OCI-LY7 (cell line): ENCODE measurements around the gene SNRK. TPM values are rescaled to one million over a fixed set of nuclear protein-coding genes. Genes with fewer than 3 reads are reported as not detected.

Experiments
- BruUV-seq: library from RNA; stranded (reverse); fragments of 400-500 nt; replicated peaks from 2 replicates; lab custom pipeline; 2021; lab: Mats Ljungman, UMichigan
- CTCF ChIA-PET: fragments of 300-600 bp; sonication (Branson Sonifier 250); formaldehyde crosslinking; loops from one replicate; lab custom pipeline; 2022; ENCODE audit warnings: antibody characterized with exemption; ENCODE audit not compliant: unreplicated experiment; lab: Charles Lee
- POLR2A ChIA-PET: fragments of 300-600 bp; sonication (Branson Sonifier 250); formaldehyde crosslinking; loops from one replicate; lab custom pipeline; 2022; ENCODE audit warnings: antibody characterized with exemption; lab: Charles Lee
- DNase-seq: peaks from one replicate; pipeline ENCODE4 v3.0.0-alpha.2; 2015; ENCODE audit warnings: low spot score
- H2AFZ ChIP-seq: fragments of 200-600 bp; sonication (generic), shearing (Covaris generic); 2 replicates; pipeline ENCODE4 v1.6.1; 2014; ENCODE audit warnings: mild to moderate bottlenecking, antibody characterized with exemption, low read length, moderate library complexity
- H3K27ac ChIP-seq: fragments of 200-600 bp; sonication (generic); 2 replicates; pipeline ENCODE4 v1.5.1; 2014; ENCODE audit warnings: mixed run types, low read depth, mild to moderate bottlenecking, moderate library complexity, low read length, inconsistent platforms; ENCODE audit not compliant: poor library complexity, severe bottlenecking
- H3K36me3 ChIP-seq: fragments of 200-600 bp; sonication (generic); 2 replicates; pipeline ENCODE4 v1.6.1; 2014; ENCODE audit warnings: mild to moderate bottlenecking, antibody characterized with exemption, low read length, moderate library complexity, mixed read lengths; ENCODE audit not compliant: insufficient read depth
- H3K4me1 ChIP-seq: fragments of 200-600 bp; sonication (generic); 2 replicates; pipeline ENCODE4 v1.5.1; 2014; ENCODE audit warnings: mild to moderate bottlenecking, low read length; ENCODE audit not compliant: insufficient read depth, poor library complexity, severe bottlenecking
- H3K4me2 ChIP-seq: fragments of 200-600 bp; sonication (generic); 2 replicates; pipeline ENCODE4 v1.6.1; 2014; ENCODE audit warnings: mild to moderate bottlenecking, low read length
- H3K4me3 ChIP-seq: fragments of 200-600 bp; sonication (generic); 2 replicates; pipeline ENCODE4 v1.5.1; 2014; ENCODE audit warnings: mild to moderate bottlenecking, low read depth, low read length; ENCODE audit not compliant: poor library complexity, severe bottlenecking
- H3K79me2 ChIP-seq: fragments of 200-600 bp; sonication (generic); 2 replicates; pipeline ENCODE4 v1.6.1; 2016; ENCODE audit warnings: low read depth, mild to moderate bottlenecking, low read length, moderate library complexity, mixed read lengths; ENCODE audit not compliant: insufficient read depth
- H3K9me2 ChIP-seq: fragments of 200-600 bp; sonication (generic); 2 replicates; pipeline ENCODE4 v1.6.1; 2016; ENCODE audit warnings: mild to moderate bottlenecking, low read length, mixed read lengths; ENCODE audit not compliant: insufficient read depth
- H3K9me3 ChIP-seq: fragments of 200-600 bp; sonication (generic); 2 replicates; pipeline ENCODE4 v1.6.1; 2014; ENCODE audit warnings: mild to moderate bottlenecking, mixed run types, low read length, mixed read lengths
- H4K20me1 ChIP-seq: fragments of 200-600 bp; sonication (generic); 2 replicates; pipeline ENCODE4 v1.6.1; 2014; ENCODE audit warnings: mild to moderate bottlenecking, antibody characterized with exemption, low read length, moderate library complexity, mixed read lengths; ENCODE audit not compliant: insufficient read depth
- CTCF ChIP-seq: fragments of 200-600 bp; sonication (generic); conservative IDR thresholded peaks from 2 replicates; pipeline ENCODE4 v1.5.1; 2014; ENCODE audit warnings: mild to moderate bottlenecking, antibody characterized with exemption, low read length, moderate library complexity, mixed read lengths
- EZH2phosphoT487 ChIP-seq: fragments of 200-600 bp; sonication (generic); IDR thresholded peaks from 2 replicates; pipeline ENCODE4 v1.6.1; 2018; ENCODE audit warnings: low read depth, borderline replicate concordance, mild to moderate bottlenecking, mixed run types, antibody characterized with exemption, low read length, moderate library complexity, mixed read lengths
- intact Hi-C: fragments of 100-400 bp; cut with micrococcal nuclease; formaldehyde crosslinking; loops from one replicate; pipeline ENCODE4 v1.10.0; 2022; ENCODE audit not compliant: unreplicated experiment
- total RNA-seq, 2 experiments: library from RNA; depleted of rRNA in 1 of 2; stranded (reverse); fragments of >200 nt in 1 of 2; shearing (Covaris generic) in 1 of 2; gene quantifications; 2 replicates each; pipeline ENCODE4 v1.2.3, GENCODE V29; 2014 to 2022

The SNRK gene
- total RNA-seq, 2 experiments from 2014 or later = 15.5 TPM

GRCh38 chr3:43391621-43392020, 105.3 kb downstream of the SNRK start:
- no peak overlapping the region for H2AFZ ChIP-seq
- intact Hi-C loops = no loop called here
- no peak overlapping the region for H3K27ac ChIP-seq
- no peaks in the 10 kb centered on the region for H3K36me3 ChIP-seq
- no peaks in the 10 kb centered on the region for H4K20me1 ChIP-seq
- TF ChIP-seq CTCF (no peak), EZH2phosphoT487 (no peak)
- no peaks in the 10 kb centered on the region for H3K9me2 ChIP-seq
- ChIA-PET CTCF (no interaction called here), POLR2A (no interaction called here)
- no peak overlapping the region for H3K4me2 ChIP-seq
- H3K4me3 ChIP-seq = no peak overlapping the region
- no peaks in the 10 kb centered on the region for H3K79me2 ChIP-seq
- no TSS peak for BruUV-seq
- H3K9me3 ChIP-seq = no peaks in the 10 kb centered on the region
- no peaks in the 10 kb centered on the region for H3K4me1 ChIP-seq
- no peak for DNase-seq

GRCh38 chr3:43394041-43394554, 107.8 kb downstream of the SNRK start:
- ChIA-PET POLR2A (no interaction called here), CTCF (no interaction called here)
- no peaks in the 10 kb centered on the region for H3K9me3 ChIP-seq
- H3K9me2 ChIP-seq = no peaks in the 10 kb centered on the region
- H3K4me2 ChIP-seq = no peak overlapping the region
- no peaks in the 10 kb centered on the region for H4K20me1 ChIP-seq
- BruUV-seq = no TSS peak
- no peaks in the 10 kb centered on the region for H3K4me1 ChIP-seq
- no peak overlapping the region for H3K27ac ChIP-seq
- H3K36me3 ChIP-seq = no peaks in the 10 kb centered on the region
- H3K4me3 ChIP-seq = no peak overlapping the region
- no peak for DNase-seq
- H2AFZ ChIP-seq = no peak overlapping the region
- no peak for TF ChIP-seq CTCF
- no peak for TF ChIP-seq EZH2phosphoT487
- H3K79me2 ChIP-seq = no peaks in the 10 kb centered on the region
- intact Hi-C loops = no loop called here

DNA sequence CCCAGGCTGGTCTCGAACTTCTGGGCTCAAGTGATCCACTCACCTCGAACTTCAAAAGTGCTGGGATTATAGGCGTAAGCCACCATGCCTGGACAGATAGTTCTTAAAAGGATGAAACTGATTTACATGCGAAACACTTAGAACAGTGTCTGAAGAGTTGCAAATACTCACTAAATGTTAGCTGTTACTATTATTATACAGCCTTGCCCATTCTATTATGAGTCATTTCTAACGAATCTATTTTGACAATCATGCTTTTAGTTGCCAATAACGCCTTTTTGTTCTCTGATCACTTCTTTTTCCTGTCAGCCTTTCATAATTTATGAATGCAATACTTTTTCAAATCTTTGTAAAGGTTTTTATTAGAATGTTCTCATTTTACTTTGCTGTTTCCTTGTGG, 112.7 kb downstream of the SNRK start:
- Histone ChIP-seq H3K79me2 (no peaks in the 10 kb centered on the region), H3K27ac (no peak overlapping the region), H3K4me2 (no peak overlapping the region), H3K9me2 (no peaks in the 10 kb centered on the region), H3K4me3 (no peak overlapping the region), H2AFZ (no peak overlapping the region), H4K20me1 (no peaks in the 10 kb centered on the region), H3K4me1 (no peaks in the 10 kb centered on the region), H3K9me3 (no peaks in the 10 kb centered on the region), H3K36me3 (no peaks in the 10 kb centered on the region)
- TF ChIP-seq CTCF = no peak
- TF ChIP-seq EZH2phosphoT487 = no peak
- no TSS peak for BruUV-seq
- ChIA-PET POLR2A (no interaction called here), CTCF (no interaction called here)
- no peak for DNase-seq
- intact Hi-C loops = no loop called here
